Measurements from ENCODE around the gene FAM24B.

The FAM24B gene

DNA sequence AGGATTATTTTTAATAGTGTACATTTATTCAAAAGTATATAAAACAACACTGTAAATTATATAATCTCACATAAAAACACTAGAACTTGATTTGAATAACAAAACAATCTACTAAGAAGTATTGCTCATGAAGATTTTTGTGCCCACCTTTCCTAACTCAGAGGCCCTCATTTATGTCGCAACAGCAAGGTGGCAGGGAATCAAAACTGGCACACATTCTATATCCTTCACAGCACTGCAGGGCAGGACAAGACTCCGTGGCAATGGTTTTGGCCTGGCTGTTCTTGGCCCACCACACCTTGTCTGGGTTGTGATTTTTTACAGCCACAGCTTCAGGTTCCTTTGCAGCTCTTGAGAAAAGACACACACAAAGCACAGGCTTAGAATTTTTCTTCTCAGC, 30.3 kb downstream of the FAM24B start:
- no peak for DNase-seq (ENCODE audit: extremely low spot score)
- CTCF ChIA-PET, result no interaction called here
- TF ChIP-seq, protein P1, sequence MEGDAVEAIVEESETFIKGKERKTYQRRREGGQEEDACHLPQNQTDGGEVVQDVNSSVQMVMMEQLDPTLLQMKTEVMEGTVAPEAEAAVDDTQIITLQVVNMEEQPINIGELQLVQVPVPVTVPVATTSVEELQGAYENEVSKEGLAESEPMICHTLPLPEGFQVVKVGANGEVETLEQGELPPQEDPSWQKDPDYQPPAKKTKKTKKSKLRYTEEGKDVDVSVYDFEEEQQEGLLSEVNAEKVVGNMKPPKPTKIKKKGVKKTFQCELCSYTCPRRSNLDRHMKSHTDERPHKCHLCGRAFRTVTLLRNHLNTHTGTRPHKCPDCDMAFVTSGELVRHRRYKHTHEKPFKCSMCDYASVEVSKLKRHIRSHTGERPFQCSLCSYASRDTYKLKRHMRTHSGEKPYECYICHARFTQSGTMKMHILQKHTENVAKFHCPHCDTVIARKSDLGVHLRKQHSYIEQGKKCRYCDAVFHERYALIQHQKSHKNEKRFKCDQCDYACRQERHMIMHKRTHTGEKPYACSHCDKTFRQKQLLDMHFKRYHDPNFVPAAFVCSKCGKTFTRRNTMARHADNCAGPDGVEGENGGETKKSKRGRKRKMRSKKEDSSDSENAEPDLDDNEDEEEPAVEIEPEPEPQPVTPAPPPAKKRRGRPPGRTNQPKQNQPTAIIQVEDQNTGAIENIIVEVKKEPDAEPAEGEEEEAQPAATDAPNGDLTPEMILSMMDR (IDR thresholded peaks at IDR 0.05; ENCODE audit: control extremely low read depth, extremely low read depth, low read depth, missing control alignments), result no peak
- POLR2A ChIA-PET, result no interaction called here

DNA sequence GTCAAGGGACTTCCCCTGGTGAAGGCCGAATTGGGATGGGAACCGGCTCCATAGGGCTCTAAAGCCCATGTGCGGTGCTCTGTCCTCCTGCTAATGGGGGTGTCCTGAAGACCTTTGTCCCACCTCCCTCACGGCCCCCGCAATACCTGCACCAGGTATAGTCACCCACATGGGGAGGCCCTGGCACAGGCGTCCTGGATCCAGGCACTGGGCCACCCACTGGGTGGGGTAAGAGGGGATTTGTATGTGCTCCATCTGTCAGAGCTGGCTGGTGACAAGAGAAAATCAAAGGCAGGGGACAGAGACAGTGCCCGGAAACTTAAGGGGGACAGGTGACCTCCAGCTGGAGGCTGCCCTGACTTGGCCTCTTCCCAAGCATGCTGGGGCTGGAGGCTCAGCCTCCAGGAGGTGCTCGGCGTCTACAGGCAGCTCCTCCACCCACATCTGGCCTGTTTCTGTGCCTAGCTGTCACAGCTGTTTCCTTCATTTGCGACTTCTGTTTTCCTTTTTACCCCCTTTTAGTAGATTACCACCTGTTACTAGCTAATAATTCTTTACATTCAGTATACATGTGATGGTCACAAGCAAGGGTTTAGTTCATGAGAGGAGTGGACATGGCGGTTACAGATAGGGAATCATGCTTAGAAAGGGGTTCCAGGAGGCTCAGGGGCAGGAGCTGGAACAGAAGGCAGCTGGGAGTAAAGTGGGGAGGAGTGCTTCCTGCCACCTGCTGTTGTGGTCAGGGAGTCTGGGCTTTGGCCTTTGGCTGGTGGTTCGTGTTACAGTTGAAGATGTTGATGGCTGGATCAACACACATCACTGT, 31.4 kb downstream of the FAM24B start:
- TF ChIP-seq, protein P1 (IDR thresholded peaks at IDR 0.05; ENCODE audit: control extremely low read depth, extremely low read depth, low read depth, missing control alignments), result no peak
- CTCF ChIA-PET, result no interaction called here
- no peak for DNase-seq (ENCODE audit: extremely low spot score)
- POLR2A ChIA-PET, result no interaction called here

DNA sequence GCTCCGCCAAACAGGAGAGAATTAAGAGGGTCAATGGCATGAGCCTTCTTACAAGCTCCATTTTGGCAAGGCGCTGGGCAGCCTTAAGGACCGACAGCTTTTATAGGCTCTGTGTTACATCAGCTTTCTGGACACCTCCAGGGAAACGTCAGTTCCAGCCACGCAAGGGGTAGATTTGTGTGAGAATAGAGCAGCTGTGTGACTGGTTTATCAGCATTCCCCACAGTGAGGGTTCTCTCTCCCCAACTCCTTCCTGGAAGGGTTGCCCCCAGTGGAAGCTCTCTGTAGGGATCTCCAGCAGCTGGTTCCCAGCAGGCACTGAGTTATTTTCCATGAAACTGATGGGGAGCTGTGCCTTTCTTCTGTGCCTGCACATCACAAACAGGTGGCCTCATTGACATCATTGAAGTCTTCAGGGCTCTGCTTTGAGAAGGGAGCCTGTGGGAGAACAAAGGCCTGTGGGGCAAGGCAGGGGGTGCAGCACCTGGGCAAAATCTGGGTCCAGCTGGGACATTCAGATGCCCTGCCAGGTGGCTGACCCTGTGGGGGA, 33.5 kb downstream of the FAM24B start, which contains the start of gene CUZD1:
Gene CUZD1, minus strand, starts transcription at position 75 of the 550 bp plus-strand sequence. Its CDS starts 14 bp downstream, at position 61.
- DNase-seq (ENCODE audit: extremely low spot score), result no peak
- TF ChIP-seq, protein P1 (IDR thresholded peaks at IDR 0.05; ENCODE audit: control extremely low read depth, extremely low read depth, low read depth, missing control alignments), result no peak
- ChIA-PET CTCF (interaction anchor here (1.2 kb wide), 1 partner anchor 10 kb away, joined by 3 read pairs; no protein-coding TSS in a partner anchor), POLR2A (no interaction called here)

DNA sequence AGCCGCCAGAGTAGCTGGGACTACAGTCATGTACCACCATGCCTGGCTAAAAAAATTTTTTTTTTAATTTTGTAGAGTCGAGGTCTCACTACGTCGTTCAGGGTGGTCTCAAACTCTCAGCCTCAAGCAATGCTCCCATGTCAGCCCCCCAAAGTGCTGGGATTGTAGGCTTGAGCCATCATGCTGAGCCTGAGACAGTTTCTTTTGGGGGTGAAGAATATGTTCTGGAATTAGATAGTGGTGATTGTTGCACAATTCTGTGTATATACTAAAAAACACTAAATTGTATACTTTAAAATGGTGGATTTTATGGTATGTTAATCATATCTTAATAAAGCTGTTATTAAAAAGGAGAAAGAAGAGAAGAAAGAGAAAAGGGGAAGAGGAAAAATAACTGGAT, 35.2 kb downstream of the FAM24B start:
- ChIA-PET POLR2A (no interaction called here), CTCF (interaction anchor here (0.9 to 1.2 kb wide), 2 partner anchors 8 to 12 kb away, joined by 3 read pairs; no protein-coding TSS in a partner anchor)
- DNase-seq (ENCODE audit: extremely low spot score), result no peak
- TF ChIP-seq, protein P1 (IDR thresholded peaks at IDR 0.05; ENCODE audit: control extremely low read depth, extremely low read depth, low read depth, missing control alignments), result no peak

DNA sequence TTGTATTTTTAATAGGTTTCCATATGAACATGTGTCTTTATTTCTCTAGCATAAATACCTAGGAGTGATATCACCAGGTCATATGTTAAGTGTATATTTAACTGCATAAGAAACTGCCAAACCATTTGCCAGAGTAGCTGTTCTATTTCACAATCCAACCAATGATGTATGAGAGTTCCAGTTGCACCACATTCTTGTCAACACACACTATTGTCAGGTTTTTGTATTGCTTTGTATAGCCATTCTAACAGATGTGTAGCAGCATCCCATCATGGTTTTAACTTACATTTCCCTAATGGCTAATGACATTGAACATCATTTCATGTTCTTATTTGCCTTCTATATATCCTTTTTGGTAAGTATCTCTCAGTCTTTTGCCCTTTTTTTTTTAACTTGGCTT, 37.8 kb downstream of the FAM24B start:
- ChIA-PET CTCF (no interaction called here), POLR2A (no interaction called here)
- DNase-seq (ENCODE audit: extremely low spot score), result no peak
- TF ChIP-seq, protein P1 (IDR thresholded peaks at IDR 0.05; ENCODE audit: control extremely low read depth, extremely low read depth, low read depth, missing control alignments), result no peak

DNA sequence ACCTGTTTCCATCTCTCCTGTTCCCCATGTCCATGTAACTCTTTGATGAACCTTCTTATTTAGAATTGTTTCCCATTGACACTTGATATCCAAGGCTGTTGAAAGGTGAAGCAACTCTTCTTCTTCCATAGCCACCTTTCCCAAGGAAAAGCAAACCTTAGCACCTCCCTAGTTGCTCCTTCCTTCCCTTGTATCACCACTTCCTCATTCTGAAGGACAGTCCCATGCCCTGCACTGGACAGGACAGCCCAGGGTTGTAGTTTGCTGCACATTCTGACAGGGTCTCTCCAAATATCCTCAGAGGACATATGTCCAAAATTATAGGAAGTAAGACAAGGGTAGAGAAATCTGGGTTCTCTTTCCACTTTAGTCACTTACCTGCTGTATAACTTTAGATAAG, 39.9 kb downstream of the FAM24B start:
- POLR2A ChIA-PET, result no interaction called here
- CTCF ChIA-PET, result no interaction called here
- DNase-seq (ENCODE audit: extremely low spot score), result no peak
- TF ChIP-seq, protein P1 (IDR thresholded peaks at IDR 0.05; ENCODE audit: control extremely low read depth, extremely low read depth, low read depth, missing control alignments), result no peak

All from GM10248 (cell line).